ENCODE measurements around the gene BBS2. TPM values are rescaled to one million over a fixed set of nuclear protein-coding genes. Genes with fewer than 3 reads are reported as not detected.

The BBS2 gene
- polyA plus RNA-seq, 10 donors, result 32.8 to 60.2 (median 52.8) TPM

Other genes starting within 250 kb of the BBS2 start
- gene AMFR, start 94.5 kb downstream of the BBS2 start, polyA plus RNA-seq (ENCODE audit: insufficient read length in 10 of 10), result 10 to 100 TPM; 46.4 to 64.7 (median 53.6) TPM
- 10 to 100 TPM; 53.0 to 78.6 (median 69.8) TPM for gene NUDT21, start 68.7 kb downstream of the BBS2 start, polyA plus RNA-seq (ENCODE audit: insufficient read length in 10 of 10)
- gene OGFOD1, start 68.5 kb downstream of the BBS2 start, polyA plus RNA-seq (ENCODE audit: insufficient read length in 10 of 10), result 10 to 100 TPM; 33.7 to 43.7 (median 39.5) TPM
- gene MT4, start 45.0 kb upstream of the BBS2 start, polyA plus RNA-seq (ENCODE audit: insufficient read length in 10 of 10), result not detected
- gene MT3, start 69.5 kb upstream of the BBS2 start, polyA plus RNA-seq (ENCODE audit: insufficient read length in 10 of 10), result 10 to 100 TPM in 7 of 10 donors, 1 to 10 TPM in 3; 2.6 to 31.5 (median 19.6) TPM
- gene MT2A, start 88.6 kb upstream of the BBS2 start, polyA plus RNA-seq (ENCODE audit: insufficient read length in 10 of 10), result 10 to 100 TPM; 12.1 to 36.7 (median 25.6) TPM
- gene MT1E, start 105.8 kb upstream of the BBS2 start, polyA plus RNA-seq (ENCODE audit: insufficient read length in 10 of 10), result 10 to 100 TPM; 10.5 to 27.6 (median 20.4) TPM
- gene MT1M, start 112.6 kb upstream of the BBS2 start, polyA plus RNA-seq (ENCODE audit: insufficient read length in 10 of 10), result 1 to 10 TPM in 4 of 10 donors, under 1 TPM in 6; 0.47 to 2.1 (median 0.89) TPM
- gene MT1A, start 118.6 kb upstream of the BBS2 start, polyA plus RNA-seq (ENCODE audit: insufficient read length in 10 of 10), result under 1 TPM in 1 of 10 donors, not detected in 9; 0.63 TPM
- gene MT1B, start 131.9 kb upstream of the BBS2 start, polyA plus RNA-seq (ENCODE audit: insufficient read length in 10 of 10), result under 1 TPM in 2 of 10 donors, not detected in 8; 0.38 to 0.46 TPM
- gene MT1F, start 137.9 kb upstream of the BBS2 start, polyA plus RNA-seq (ENCODE audit: insufficient read length in 10 of 10), result 1 to 10 TPM in 8 of 10 donors, under 1 TPM in 2; 0.84 to 2.4 (median 1.5) TPM
- 1 to 10 TPM in 4 of 10 donors, under 1 TPM in 3, not detected in 3; 0.62 to 3.6 (median 1.0) TPM for gene MT1G, start 148.0 kb upstream of the BBS2 start, polyA plus RNA-seq (ENCODE audit: insufficient read length in 10 of 10)
- 1 to 10 TPM in 1 of 10 donors, under 1 TPM in 1, not detected in 8; 0.81 to 1.2 TPM for gene MT1H, start 149.8 kb upstream of the BBS2 start, polyA plus RNA-seq (ENCODE audit: insufficient read length in 10 of 10)
- 10 to 100 TPM in 6 of 10 donors, 1 to 10 TPM in 4; 7.2 to 20.2 (median 12.2) TPM for gene MT1X, start 162.4 kb upstream of the BBS2 start, polyA plus RNA-seq (ENCODE audit: insufficient read length in 10 of 10)
- 10 to 100 TPM; 36.8 to 52.1 (median 45.5) TPM for gene NUP93, start 210.1 kb upstream of the BBS2 start, polyA plus RNA-seq (ENCODE audit: insufficient read length in 10 of 10)

Data from muscle of back (tissue), 10 donors.